GM19324 (cell line): ENCODE measurements around the gene PEPD.

Source experiments
- ATAC-seq: cut with Tn5 transposase; IDR thresholded peaks from one replicate; pipeline ENCODE4 v1.9.1; 2021; ENCODE audit warnings: mild to moderate bottlenecking, moderate library complexity; ENCODE audit not compliant: unreplicated experiment, low FRiP score

PEPD gene

GRCh38 chr19:33374236-33374714, 147.3 kb downstream of the PEPD start:
- ATAC-seq: no peak

GRCh38 chr19:33373453-33374235, 147.9 kb downstream of the PEPD start, which contains the start of gene CEBPG:
TSS of gene CEBPG (plus strand) at chr19:33373709. CDS start at chr19:33379240, 5,531 bp downstream.
- ATAC-seq: peak; percentile 95

- ATAC-seq: no peak
These were observed 150.8 kb downstream of the PEPD start for GRCh38 chr19:33370783-33371182.

- no peak for ATAC-seq
These were observed 153.3 kb downstream of the PEPD start for GRCh38 chr19:33368074-33368864.

- no peak for ATAC-seq
These were observed 154.7 kb downstream of the PEPD start for GRCh38 chr19:33366897-33367296.

- ATAC-seq: no peak
These were observed 155.5 kb downstream of the PEPD start for GRCh38 chr19:33366127-33366526.

- no peak for ATAC-seq
These were observed 155.9 kb downstream of the PEPD start for GRCh38 chr19:33365691-33366090.

- ATAC-seq: no peak
These were observed 158.1 kb downstream of the PEPD start for GRCh38 chr19:33363476-33363875.

GRCh38 chr19:33362508-33363228, 158.9 kb downstream of the PEPD start:
- no peak for ATAC-seq

- ATAC-seq: no peak
These were observed 162.0 kb downstream of the PEPD start for GRCh38 chr19:33359581-33359980.

GRCh38 chr19:33358408-33358807, 163.2 kb downstream of the PEPD start:
- no peak for ATAC-seq

GRCh38 chr19:33357556-33357955, 164.0 kb downstream of the PEPD start:
- ATAC-seq: no peak

- no peak for ATAC-seq
These were observed 166.1 kb downstream of the PEPD start for GRCh38 chr19:33355535-33355934.

GRCh38 chr19:33350538-33351309, 170.9 kb downstream of the PEPD start:
- no peak for ATAC-seq

- ATAC-seq: no peak
These were observed 172.0 kb downstream of the PEPD start for GRCh38 chr19:33349319-33350289.

GRCh38 chr19:33348301-33349010, 173.1 kb downstream of the PEPD start:
- ATAC-seq: no peak

GRCh38 chr19:33347300-33347699, 174.3 kb downstream of the PEPD start:
- no peak for ATAC-seq

- no peak for ATAC-seq
These were observed 174.9 kb downstream of the PEPD start for GRCh38 chr19:33346665-33347064.
